ENCODE data around the gene UQCRQ. TPM values are rescaled to one million over a fixed set of nuclear protein-coding genes. Genes with fewer than 3 reads are reported as not detected.

Gene UQCRQ
- total and polyA plus RNA-seq, 2 of the 13 experiments (the other 11 are each of a cell fraction or from before 2014, with no cell fraction given): 257 to 575 TPM

GRCh38 chr5:132866342-132867045, at the start of gene UQCRQ, which contains the start of gene GDF9 (continued):
- TF ChIP-seq ZNF143 (CRISPR knock-in tag; IDR thresholded peaks at IDR 0.05) (peak; percentile 58; the same call in 1 of the 2 replicates), GABPA (IDR thresholded peaks at IDR 0.05; ENCODE audit: low read depth, low read length) (peak; percentile 82), GABPA (CRISPR knock-in tag; IDR thresholded peaks at IDR 0.05; ENCODE audit: low read depth) (peak; percentile 98), THAP11 (CRISPR knock-in tag; IDR thresholded peaks at IDR 0.05) (peak; percentile 91), GABPB1 (CRISPR knock-in tag; IDR thresholded peaks at IDR 0.05) (peak; percentile 97), RERE (CRISPR knock-in tag; IDR thresholded peaks at IDR 0.05; ENCODE audit: low read depth) (no peak), ZNF251 (CRISPR knock-in tag; IDR thresholded peaks at IDR 0.05) (no peak), MAX (IDR thresholded peaks at IDR 0.05) (peak; percentile 82; the same call in 1 of the 2 replicates), YY1 (IDR thresholded peaks at IDR 0.05; ENCODE audit: insufficient read depth, insufficient replicate concordance, low read depth, low read length) (peak; percentile 76), ZNF557 (CRISPR knock-in tag; IDR thresholded peaks at IDR 0.05) (no peak), ZNF530 (CRISPR knock-in tag; IDR thresholded peaks at IDR 0.05; ENCODE audit: low read depth) (no peak), SRF (IDR thresholded peaks at IDR 0.05; ENCODE audit: low read depth, low read length) (no peak), HDAC2 (CRISPR knock-in tag; IDR thresholded peaks at IDR 0.05) (peak; percentile 66), DR1 (CRISPR knock-in tag; IDR thresholded peaks at IDR 0.05) (peak; percentile 90), TCF7 (IDR thresholded peaks at IDR 0.05; ENCODE audit: low read depth) (no peak), ZMYM2 (CRISPR knock-in tag; IDR thresholded peaks at IDR 0.05) (peak; percentile 93), TEAD2 (CRISPR knock-in tag; IDR thresholded peaks at IDR 0.05) (no peak), GLMP (CRISPR knock-in tag; IDR thresholded peaks at IDR 0.05; ENCODE audit: borderline replicate concordance) (no peak), ZNF136 (CRISPR knock-in tag; IDR thresholded peaks at IDR 0.05; ENCODE audit: low read depth) (peak; percentile 76; the same call in 1 of the 2 replicates), PAF1 (CRISPR knock-in tag; IDR thresholded peaks at IDR 0.05) (no peak), STAT6 (CRISPR knock-in tag; IDR thresholded peaks at IDR 0.05; ENCODE audit: borderline replicate concordance) (no peak; the same call in 1 of the 2 replicates), ZNF34 (CRISPR knock-in tag; IDR thresholded peaks at IDR 0.05; ENCODE audit: borderline replicate concordance) (no peak; the same call in 1 of the 2 replicates)
